ENCODE results near the gene BSG. TPM values are rescaled to one million over a fixed set of nuclear protein-coding genes. Genes with fewer than 3 reads are reported as not detected.

BSG gene
- total and polyA plus RNA-seq, 9 of the 15 experiments (the other 6 are each of a cell fraction or from before 2014, with no cell fraction given), result 4.6 to 495 (median 187) TPM

DNA sequence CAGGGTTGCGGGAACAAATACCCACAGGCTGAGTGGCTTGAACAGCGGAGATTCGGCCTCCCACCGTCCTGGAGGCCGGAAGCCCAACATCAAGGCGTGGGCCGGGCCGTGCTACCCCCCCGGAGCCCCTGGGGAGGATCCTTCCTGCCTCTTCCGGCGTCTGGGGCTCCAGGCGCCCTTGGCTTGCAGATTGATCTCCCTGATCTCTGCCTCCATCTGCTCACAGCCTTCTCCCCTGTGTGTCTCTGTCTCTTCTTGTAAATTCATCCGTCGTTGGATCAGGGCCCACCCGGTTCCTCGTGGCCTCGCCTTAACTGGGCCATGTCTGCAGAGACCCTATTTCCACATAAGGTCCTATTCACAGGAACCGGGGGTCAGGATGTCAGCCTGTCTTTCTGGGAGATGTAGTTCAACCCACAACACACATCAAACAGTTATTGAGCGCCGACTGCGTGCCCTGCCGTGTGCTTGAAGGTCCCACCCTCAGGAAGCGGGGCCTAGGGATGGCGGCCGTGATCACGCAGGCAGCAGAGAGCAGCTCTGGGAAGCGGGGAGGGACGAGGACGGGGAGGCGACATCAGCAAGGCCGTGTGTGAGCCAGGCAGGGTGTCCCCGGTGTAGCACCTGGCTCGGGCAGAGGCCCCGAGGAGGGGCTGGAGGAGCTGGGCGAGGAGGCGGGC is 38.5 kb downstream of the BSG start (continued):
- TF ChIP-seq JUN (IDR thresholded peaks at IDR 0.05; ENCODE audit: borderline replicate concordance, low read depth, low read length) (no peak), JUN (CRISPR knock-in tag; IDR thresholded peaks at IDR 0.05; ENCODE audit: borderline replicate concordance) (no peak), GTF2A2 (tag; IDR thresholded peaks at IDR 0.05) (no peak), ZNF354B (CRISPR knock-in tag; IDR thresholded peaks at IDR 0.05) (no peak), SUPT5H (IDR thresholded peaks at IDR 0.05) (peak; percentile 52), POLR2AphosphoS5 (IDR thresholded peaks at IDR 0.05; ENCODE audit: control insufficient read depth, insufficient read depth, low read depth, low read length) (no peak), PHF20 (IDR thresholded peaks at IDR 0.05; ENCODE audit: partially characterized antibody) (peak; percentile 54), CBFA2T3 (IDR thresholded peaks at IDR 0.05) (peak; percentile 76), RCOR1 (IDR thresholded peaks at IDR 0.05; ENCODE audit: borderline replicate concordance in 1 of 2, low read depth in 2 of 2, low read length in 2 of 2) (0 out of 4 replicates have a peak, but pooled peaks of 1 of the 2 experiments have one; percentile 15), TRIM24 (IDR thresholded peaks at IDR 0.05) (peak in 1 of 2 experiments; percentile 62; a peak in 1 of 4 replicates), ESRRB (CRISPR knock-in tag; IDR thresholded peaks at IDR 0.05; ENCODE audit: borderline replicate concordance) (no peak), KLF1 (tag; IDR thresholded peaks at IDR 0.05) (no peak), ZKSCAN3 (CRISPR knock-in tag; IDR thresholded peaks at IDR 0.05) (no peak), SAFB (IDR thresholded peaks at IDR 0.05; ENCODE audit: borderline replicate concordance, low read depth, low read length) (no peak), ZBED1 (IDR thresholded peaks at IDR 0.05) (0 out of 2 replicates have a peak, but pooled peaks have one; percentile 45), PCBP2 (IDR thresholded peaks at IDR 0.05; ENCODE audit: low read depth, low read length, poor library complexity, severe bottlenecking) (no peak), MTA3 (IDR thresholded peaks at IDR 0.05; ENCODE audit: borderline replicate concordance) (0 out of 2 replicates have a peak, but pooled peaks have one; percentile 43), REST (IDR thresholded peaks at IDR 0.05; ENCODE audit: borderline replicate concordance) (peak; percentile 29; the same call in 1 of the 2 replicates), REST (CRISPR knock-in tag; IDR thresholded peaks at IDR 0.05; ENCODE audit: low read depth) (no peak)
- TF ChIP-seq, protein P1, sequence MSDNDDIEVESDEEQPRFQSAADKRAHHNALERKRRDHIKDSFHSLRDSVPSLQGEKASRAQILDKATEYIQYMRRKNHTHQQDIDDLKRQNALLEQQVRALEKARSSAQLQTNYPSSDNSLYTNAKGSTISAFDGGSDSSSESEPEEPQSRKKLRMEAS (CRISPR knock-in tag; IDR thresholded peaks at IDR 0.05), result peak; percentile 65
